ENCODE measurements around the gene EGR1. TPM values are rescaled to one million over a fixed set of nuclear protein-coding genes. Genes with fewer than 3 reads are reported as not detected.

Gene EGR1
- total RNA-seq, 2 experiments from 2014 or later = 0.13 to 1.1 TPM

GRCh38 chr5:138445547-138446271, 19.6 kb upstream of the EGR1 start:
- intact Hi-C loops (cut with micrococcal nuclease; ENCODE audit: unreplicated experiment) = no loop called here
- H4K20me1 ChIP-seq (ENCODE audit: insufficient read depth, low read length) = no peaks in the 10 kb centered on the region
- peaks cover 3% of the 10 kb centered on the region for H3K4me1 ChIP-seq (ENCODE audit: insufficient read depth, low read length, poor library complexity, severe bottlenecking)
- H3K36me3 ChIP-seq (ENCODE audit: insufficient read depth, low read length) = no peaks in the 10 kb centered on the region
- DNase-seq (ENCODE audit: low spot score) = no peak
- no peaks in the 10 kb centered on the region for H3K9me3 ChIP-seq (ENCODE audit: low read length)
- no peaks in the 10 kb centered on the region for H3K79me2 ChIP-seq (ENCODE audit: insufficient read depth, low read depth, low read length)
- no peak for TF ChIP-seq CTCF (conservative IDR thresholded peaks at IDR 0.05; ENCODE audit: low read length)
- TF ChIP-seq EZH2phosphoT487 (IDR thresholded peaks at IDR 0.05; ENCODE audit: borderline replicate concordance, low read depth, low read length) = no peak
- CTCF ChIA-PET (ENCODE audit: unreplicated experiment) = interaction anchor here (0.6 kb wide), 1 partner anchor 154 kb away, joined by 4 read pairs; no protein-coding TSS in a partner anchor
- no peak overlapping the region for H3K27ac ChIP-seq (ENCODE audit: low read depth, low read length, poor library complexity, severe bottlenecking)
- no peak overlapping the region for H2AFZ ChIP-seq (ENCODE audit: low read length)
- POLR2A ChIA-PET = interaction anchor here (0.6 kb wide), 1 partner anchor 258 kb away, joined by 3 read pairs; no protein-coding TSS in a partner anchor
- H3K4me3 ChIP-seq (ENCODE audit: low read depth, low read length, poor library complexity, severe bottlenecking) = no peak overlapping the region
- no peak overlapping the region for H3K4me2 ChIP-seq (ENCODE audit: low read length)
- no TSS peak for BruUV-seq (replicated peaks)
- H3K9me2 ChIP-seq (ENCODE audit: insufficient read depth, low read length) = no peaks in the 10 kb centered on the region

- Histone ChIP-seq H3K4me1 (ENCODE audit: insufficient read depth, low read length, poor library complexity, severe bottlenecking) (peaks cover 3% of the 10 kb centered on the region), H3K4me2 (ENCODE audit: low read length) (no peak overlapping the region), H3K9me3 (ENCODE audit: low read length) (no peaks in the 10 kb centered on the region), H3K9me2 (ENCODE audit: insufficient read depth, low read length) (no peaks in the 10 kb centered on the region), H3K27ac (ENCODE audit: low read depth, low read length, poor library complexity, severe bottlenecking) (no peak overlapping the region), H4K20me1 (ENCODE audit: insufficient read depth, low read length) (no peaks in the 10 kb centered on the region), H2AFZ (ENCODE audit: low read length) (no peak overlapping the region), H3K36me3 (ENCODE audit: insufficient read depth, low read length) (no peaks in the 10 kb centered on the region), H3K79me2 (ENCODE audit: insufficient read depth, low read depth, low read length) (no peaks in the 10 kb centered on the region), H3K4me3 (ENCODE audit: low read depth, low read length, poor library complexity, severe bottlenecking) (no peak overlapping the region)
- DNase-seq (ENCODE audit: low spot score) = no peak
- intact Hi-C loops (cut with micrococcal nuclease; ENCODE audit: unreplicated experiment) = no loop called here
- POLR2A ChIA-PET = interaction anchor here (1.6 kb wide), 1 partner anchor 10 kb away, joined by 3 read pairs; no protein-coding TSS in a partner anchor
- BruUV-seq (replicated peaks) = no TSS peak
- TF ChIP-seq EZH2phosphoT487 (IDR thresholded peaks at IDR 0.05; ENCODE audit: borderline replicate concordance, low read depth, low read length) (no peak), CTCF (conservative IDR thresholded peaks at IDR 0.05; ENCODE audit: low read length) (no peak)
- CTCF ChIA-PET (ENCODE audit: unreplicated experiment) = no interaction called here
These were observed 17.2 kb upstream of the EGR1 start for GRCh38 chr5:138448070-138448469.

All from OCI-LY7 (cell line).